ENCODE results near the gene PWP2.
"Not testable (repeated sequence)": the region's sequence is repeated elsewhere in the genome, so short reads cannot be mapped to it uniquely, and the experiment has no call there.

Gene PWP2

GRCh38 chr21:44139787-44140551, 32.8 kb downstream of the PWP2 start:
- DNase-seq: not testable (repeated sequence)

GRCh38 chr21:44140552-44140932, 33.3 kb downstream of the PWP2 start:
- DNase-seq: not testable (repeated sequence)

GRCh38 chr21:44142470-44142869, 35.3 kb downstream of the PWP2 start:
- DNase-seq: not testable (repeated sequence)

- peak; percentile 78 for DNase-seq
Observed at GRCh38 chr21:44143380-44143779, 36.2 kb downstream of the PWP2 start.

GRCh38 chr21:44143996-44144395, 36.8 kb downstream of the PWP2 start:
- not testable (repeated sequence) for DNase-seq

GRCh38 chr21:44144784-44145602, 37.8 kb downstream of the PWP2 start:
- DNase-seq: not testable (repeated sequence)

GRCh38 chr21:44145616-44146015, 38.4 kb downstream of the PWP2 start:
- DNase-seq: not testable (repeated sequence)

GRCh38 chr21:44147108-44147507, 39.9 kb downstream of the PWP2 start:
- DNase-seq: not testable (repeated sequence)

- DNase-seq: not testable (repeated sequence)
Observed at GRCh38 chr21:44150255-44150654, 43.1 kb downstream of the PWP2 start.

GRCh38 chr21:44153214-44153888, 46.2 kb downstream of the PWP2 start:
- DNase-seq: peak; percentile 8

GRCh38 chr21:44153889-44154228, 46.7 kb downstream of the PWP2 start:
- peak; percentile 26 for DNase-seq

- DNase-seq: not testable (repeated sequence)
Observed at GRCh38 chr21:44154816-44155230, 47.6 kb downstream of the PWP2 start.

- DNase-seq: peak; percentile 16
Observed at GRCh38 chr21:44155231-44155993, 48.2 kb downstream of the PWP2 start.

- DNase-seq: not testable (repeated sequence)
Observed at GRCh38 chr21:44155994-44156380, 48.8 kb downstream of the PWP2 start.

- peak; percentile 24 for DNase-seq
Observed at GRCh38 chr21:44157439-44158081, 50.4 kb downstream of the PWP2 start.

- not testable (repeated sequence) for DNase-seq
Observed at GRCh38 chr21:44158082-44158468, 50.9 kb downstream of the PWP2 start.

GRCh38 chr21:44159349-44160297, 52.4 kb downstream of the PWP2 start:
- DNase-seq: not testable (repeated sequence)

- DNase-seq: not testable (repeated sequence)
Observed at GRCh38 chr21:44160298-44160672, 53.1 kb downstream of the PWP2 start.

GRCh38 chr21:44160821-44161220, 53.6 kb downstream of the PWP2 start:
- not testable (repeated sequence) for DNase-seq

GRCh38 chr21:44163167-44163653, 56.0 kb downstream of the PWP2 start:
- DNase-seq: not testable (repeated sequence)

- not testable (repeated sequence) for DNase-seq
Observed at GRCh38 chr21:44165933-44166332, 58.7 kb downstream of the PWP2 start.
